SH-SY5Y (cell line): ENCODE measurements around the gene EXOC3.

ENCODE experiments used
- GATA2 ChIP-seq: IDR thresholded peaks from 2 replicates; pipeline ENCODE4 v1.6.1; 2011; ENCODE audit warnings: mild to moderate bottlenecking, low read depth, low read length
- GATA3 ChIP-seq: IDR thresholded peaks from 2 replicates; pipeline ENCODE4 v1.6.1; 2011; ENCODE audit warnings: low read depth, mild to moderate bottlenecking, low read length, moderate library complexity

DNA sequence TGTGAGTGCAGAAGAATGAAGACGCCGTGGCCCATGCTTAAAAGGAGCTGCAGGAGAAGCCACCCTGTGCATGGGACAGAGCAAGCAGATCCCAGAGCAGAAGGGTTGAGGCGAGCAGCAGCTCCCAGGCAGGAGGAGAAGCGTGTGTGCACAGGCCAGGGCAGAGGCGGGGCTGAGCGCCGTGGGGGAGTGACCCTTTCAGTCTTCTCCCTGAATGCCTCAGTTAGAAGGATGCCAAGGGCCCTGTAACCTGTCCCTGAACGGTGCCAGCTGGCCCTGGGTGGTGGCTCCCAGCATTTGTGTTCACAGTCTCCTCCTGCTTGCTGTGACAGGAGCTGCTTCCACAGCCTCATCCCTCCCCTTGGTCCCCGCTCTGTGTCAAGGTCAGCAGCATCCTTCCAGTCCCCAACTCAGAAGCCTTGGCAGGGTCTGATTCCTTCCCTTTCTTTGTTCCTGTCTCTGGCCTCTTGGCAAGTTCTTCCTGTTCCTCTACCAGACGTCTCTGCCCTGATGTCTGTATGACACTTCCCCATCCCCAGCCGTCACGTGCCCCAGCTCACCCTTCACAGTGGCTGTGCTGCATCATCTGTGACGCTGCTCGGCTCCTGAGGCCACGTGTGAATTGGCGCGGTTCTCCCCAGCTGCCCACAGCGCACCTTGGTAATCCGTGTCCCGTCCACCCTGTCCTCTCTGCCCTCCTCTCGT is 5.2 kb downstream of the EXOC3 start:
- no peak for TF ChIP-seq GATA2
- TF ChIP-seq GATA3 = no peak
